Measurements from ENCODE around the gene CCNJ. TPM values are rescaled to one million over a fixed set of nuclear protein-coding genes. Genes with fewer than 3 reads are reported as not detected.
"Not testable (repeated sequence)": the region's sequence is repeated elsewhere in the genome, so short reads cannot be mapped to it uniquely, and the experiment has no call there.

The CCNJ gene
- total RNA-seq, 1 experiment from 2014 or later: 15.2 TPM

DNA sequence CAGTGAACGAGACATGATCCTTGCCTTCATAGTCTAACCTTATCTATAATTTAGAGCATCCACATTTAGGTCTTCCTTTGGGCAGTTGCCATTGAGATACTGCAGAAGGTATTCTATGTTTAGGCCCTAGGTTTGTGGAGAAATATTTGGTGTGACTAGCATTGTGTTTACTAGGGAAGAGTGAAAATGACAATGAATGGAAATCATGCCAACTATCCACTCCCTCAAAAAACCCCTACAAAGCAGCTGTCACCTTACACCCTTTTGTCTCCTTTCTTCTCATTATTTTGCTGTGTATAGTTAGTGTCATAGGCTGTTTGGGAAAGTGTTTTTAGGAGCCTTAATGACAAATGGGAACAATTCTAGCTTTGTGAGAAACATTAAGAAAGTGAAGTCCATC lies 3.2 kb downstream of the CCNJ start:
- in situ Hi-C loops (cut with HindIII; ENCODE audit: low pct_unique_long_range_greater_than_20kb, low sequenced_read_pairs) (no loop called here), intact Hi-C loops (cut with micrococcal nuclease; ENCODE audit: unreplicated experiment) (no loop called here)
- H3K27ac ChIP-seq (ENCODE audit: low read length): no peak overlapping the region
- H3K27me3 ChIP-seq (ENCODE audit: control insufficient read depth, insufficient read depth, low read length): no peaks in the 10 kb centered on the region
- peaks cover 11% of the 10 kb centered on the region; the same call in 1 of the 2 replicates for H3K36me3 ChIP-seq (ENCODE audit: control insufficient read depth, insufficient read depth, low read length)
- no peak overlapping the region for H3K4me3 ChIP-seq (ENCODE audit: low read depth in 2 of 2, low read length in 2 of 2)
- H3K4me1 ChIP-seq (ENCODE audit: control insufficient read depth, insufficient read depth, low read length): peaks cover 19% of the 10 kb centered on the region
- no TSS peak for BruUV-seq (replicated peaks)
- TF ChIP-seq, protein P1, sequence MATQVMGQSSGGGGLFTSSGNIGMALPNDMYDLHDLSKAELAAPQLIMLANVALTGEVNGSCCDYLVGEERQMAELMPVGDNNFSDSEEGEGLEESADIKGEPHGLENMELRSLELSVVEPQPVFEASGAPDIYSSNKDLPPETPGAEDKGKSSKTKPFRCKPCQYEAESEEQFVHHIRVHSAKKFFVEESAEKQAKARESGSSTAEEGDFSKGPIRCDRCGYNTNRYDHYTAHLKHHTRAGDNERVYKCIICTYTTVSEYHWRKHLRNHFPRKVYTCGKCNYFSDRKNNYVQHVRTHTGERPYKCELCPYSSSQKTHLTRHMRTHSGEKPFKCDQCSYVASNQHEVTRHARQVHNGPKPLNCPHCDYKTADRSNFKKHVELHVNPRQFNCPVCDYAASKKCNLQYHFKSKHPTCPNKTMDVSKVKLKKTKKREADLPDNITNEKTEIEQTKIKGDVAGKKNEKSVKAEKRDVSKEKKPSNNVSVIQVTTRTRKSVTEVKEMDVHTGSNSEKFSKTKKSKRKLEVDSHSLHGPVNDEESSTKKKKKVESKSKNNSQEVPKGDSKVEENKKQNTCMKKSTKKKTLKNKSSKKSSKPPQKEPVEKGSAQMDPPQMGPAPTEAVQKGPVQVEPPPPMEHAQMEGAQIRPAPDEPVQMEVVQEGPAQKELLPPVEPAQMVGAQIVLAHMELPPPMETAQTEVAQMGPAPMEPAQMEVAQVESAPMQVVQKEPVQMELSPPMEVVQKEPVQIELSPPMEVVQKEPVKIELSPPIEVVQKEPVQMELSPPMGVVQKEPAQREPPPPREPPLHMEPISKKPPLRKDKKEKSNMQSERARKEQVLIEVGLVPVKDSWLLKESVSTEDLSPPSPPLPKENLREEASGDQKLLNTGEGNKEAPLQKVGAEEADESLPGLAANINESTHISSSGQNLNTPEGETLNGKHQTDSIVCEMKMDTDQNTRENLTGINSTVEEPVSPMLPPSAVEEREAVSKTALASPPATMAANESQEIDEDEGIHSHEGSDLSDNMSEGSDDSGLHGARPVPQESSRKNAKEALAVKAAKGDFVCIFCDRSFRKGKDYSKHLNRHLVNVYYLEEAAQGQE (IDR thresholded peaks at IDR 0.05; ENCODE audit: insufficient read depth in 1 of 2, low read depth in 2 of 2, low read length in 1 of 2): no peak
- TF ChIP-seq, protein P2, sequence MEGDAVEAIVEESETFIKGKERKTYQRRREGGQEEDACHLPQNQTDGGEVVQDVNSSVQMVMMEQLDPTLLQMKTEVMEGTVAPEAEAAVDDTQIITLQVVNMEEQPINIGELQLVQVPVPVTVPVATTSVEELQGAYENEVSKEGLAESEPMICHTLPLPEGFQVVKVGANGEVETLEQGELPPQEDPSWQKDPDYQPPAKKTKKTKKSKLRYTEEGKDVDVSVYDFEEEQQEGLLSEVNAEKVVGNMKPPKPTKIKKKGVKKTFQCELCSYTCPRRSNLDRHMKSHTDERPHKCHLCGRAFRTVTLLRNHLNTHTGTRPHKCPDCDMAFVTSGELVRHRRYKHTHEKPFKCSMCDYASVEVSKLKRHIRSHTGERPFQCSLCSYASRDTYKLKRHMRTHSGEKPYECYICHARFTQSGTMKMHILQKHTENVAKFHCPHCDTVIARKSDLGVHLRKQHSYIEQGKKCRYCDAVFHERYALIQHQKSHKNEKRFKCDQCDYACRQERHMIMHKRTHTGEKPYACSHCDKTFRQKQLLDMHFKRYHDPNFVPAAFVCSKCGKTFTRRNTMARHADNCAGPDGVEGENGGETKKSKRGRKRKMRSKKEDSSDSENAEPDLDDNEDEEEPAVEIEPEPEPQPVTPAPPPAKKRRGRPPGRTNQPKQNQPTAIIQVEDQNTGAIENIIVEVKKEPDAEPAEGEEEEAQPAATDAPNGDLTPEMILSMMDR (IDR thresholded peaks at IDR 0.05): no peak
- TF ChIP-seq SIN3A (IDR thresholded peaks at IDR 0.05; ENCODE audit: borderline replicate concordance, insufficient read depth, low read depth, low read length) (no peak), TCF7L2 (IDR thresholded peaks at IDR 0.05; ENCODE audit: low read depth, low read length) (no peak), POLR2AphosphoS5 (IDR thresholded peaks at IDR 0.05; ENCODE audit: low read depth, low read length) (no peak)
- ChIA-PET CTCF (no interaction called here), POLR2A (no interaction called here)
- H3K9me3 ChIP-seq (ENCODE audit: control insufficient read depth, insufficient read depth, low read depth, low read length): no peaks in the 10 kb centered on the region
- no peak for DNase-seq (ENCODE audit: low read depth, low spot score)
- ATAC-seq: no peak

DNA sequence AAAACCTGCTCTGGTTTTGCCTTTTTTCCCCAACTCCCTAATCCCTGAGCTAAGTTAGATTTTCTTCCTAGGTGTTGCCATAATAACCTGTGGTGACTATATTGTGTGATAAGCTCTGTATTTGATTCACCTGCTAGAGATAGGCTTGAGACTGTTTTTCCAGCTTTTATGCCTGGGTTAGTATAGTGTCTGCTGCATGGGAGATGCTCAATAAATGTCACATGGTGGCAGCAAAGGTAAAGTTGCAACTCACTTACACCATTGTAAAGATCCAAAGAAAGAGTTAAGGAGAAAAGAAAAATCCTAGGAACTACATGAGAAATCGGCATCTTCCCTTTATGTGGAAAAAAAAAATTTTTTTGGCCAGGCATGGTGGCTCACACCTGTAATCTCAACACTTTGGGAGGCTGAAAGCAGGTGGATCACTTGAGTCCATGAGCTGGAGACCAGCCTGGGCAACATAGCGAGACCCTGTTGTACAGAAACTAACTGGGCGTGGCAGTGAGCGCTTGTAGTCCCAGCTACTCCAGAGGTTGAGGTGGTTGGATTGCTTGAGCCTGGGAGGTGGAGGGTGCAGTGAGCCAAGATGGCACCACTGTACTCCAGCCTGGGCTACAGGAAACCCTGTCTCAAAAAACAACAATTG lies 3.7 kb downstream of the CCNJ start:
- ChIA-PET POLR2A (no interaction called here), CTCF (no interaction called here)
- ATAC-seq: no peak
- DNase-seq (ENCODE audit: low read depth, low spot score): no peak
- no peak overlapping the region for H3K27ac ChIP-seq (ENCODE audit: low read length)
- no peak overlapping the region for H3K4me3 ChIP-seq (ENCODE audit: low read depth in 2 of 2, low read length in 2 of 2)
- BruUV-seq (replicated peaks): no TSS peak
- H3K27me3 ChIP-seq (ENCODE audit: control insufficient read depth, insufficient read depth, low read length): no peaks in the 10 kb centered on the region
- H3K36me3 ChIP-seq (ENCODE audit: control insufficient read depth, insufficient read depth, low read length): peaks cover 11% of the 10 kb centered on the region; the same call in 1 of the 2 replicates
- in situ Hi-C loops (cut with HindIII; ENCODE audit: low pct_unique_long_range_greater_than_20kb, low sequenced_read_pairs) (no loop called here), intact Hi-C loops (cut with micrococcal nuclease; ENCODE audit: unreplicated experiment) (no loop called here)
- H3K4me1 ChIP-seq (ENCODE audit: control insufficient read depth, insufficient read depth, low read length): peaks cover 19% of the 10 kb centered on the region
- TF ChIP-seq SIN3A (IDR thresholded peaks at IDR 0.05; ENCODE audit: borderline replicate concordance, insufficient read depth, low read depth, low read length): no peak
- no peak for TF ChIP-seq TCF7L2 (IDR thresholded peaks at IDR 0.05; ENCODE audit: low read depth, low read length)
- TF ChIP-seq, protein P2 (IDR thresholded peaks at IDR 0.05): peak; percentile 45; the same call in 1 of the 2 replicates
- TF ChIP-seq, protein P1 (IDR thresholded peaks at IDR 0.05; ENCODE audit: insufficient read depth in 1 of 2, low read depth in 2 of 2, low read length in 1 of 2): no peak
- no peak for TF ChIP-seq POLR2AphosphoS5 (IDR thresholded peaks at IDR 0.05; ENCODE audit: low read depth, low read length)
- H3K9me3 ChIP-seq (ENCODE audit: control insufficient read depth, insufficient read depth, low read depth, low read length): no peaks in the 10 kb centered on the region

DNA sequence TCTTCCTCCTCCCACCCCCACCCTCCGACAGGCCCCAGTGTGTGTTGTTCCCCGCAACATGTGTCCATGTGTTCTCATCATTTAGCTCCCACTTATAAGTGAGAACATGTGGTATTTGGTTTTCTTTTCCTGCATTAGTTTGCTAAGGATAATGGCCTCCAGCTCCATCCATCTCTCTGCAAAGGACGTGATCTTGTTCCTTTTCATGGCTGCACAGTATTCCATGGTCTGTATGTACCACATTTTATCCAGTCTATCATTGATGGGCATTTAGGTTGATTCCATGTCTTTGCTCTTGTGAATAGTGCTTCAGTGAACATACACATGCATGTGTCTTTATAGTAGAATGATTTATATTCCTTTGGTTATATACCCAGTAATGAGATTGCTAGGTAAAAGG lies 4.5 kb downstream of the CCNJ start:
- POLR2A ChIA-PET; H3K27me3 ChIP-seq (ENCODE audit: control insufficient read depth, insufficient read depth, low read length); DNase-seq (ENCODE audit: low read depth, low spot score); intact Hi-C loops (cut with micrococcal nuclease; ENCODE audit: unreplicated experiment); H3K4me3 ChIP-seq (ENCODE audit: low read depth in 2 of 2, low read length in 2 of 2); in situ Hi-C loops (cut with HindIII; ENCODE audit: low pct_unique_long_range_greater_than_20kb, low sequenced_read_pairs); H3K9me3 ChIP-seq (ENCODE audit: control insufficient read depth, insufficient read depth, low read depth, low read length); ATAC-seq; H3K27ac ChIP-seq (ENCODE audit: low read length); BruUV-seq (replicated peaks): not testable (repeated sequence)
- Histone ChIP-seq H3K36me3 (ENCODE audit: control insufficient read depth, insufficient read depth, low read length) (peaks cover 11% of the 10 kb centered on the region; the same call in 1 of the 2 replicates), H3K4me1 (ENCODE audit: control insufficient read depth, insufficient read depth, low read length) (peaks cover 16% of the 10 kb centered on the region)
- CTCF ChIA-PET: interaction anchor here (0.6 kb wide), 1 partner anchor 291 kb away, joined by 6 read pairs; no protein-coding TSS in a partner anchor

All from Panc1 (cell line).